HEK293 (cell line): ENCODE results near the gene CFAP43.

ENCODE experiments used
- BCL6B ChIP-seq: fragments of 450-650 bp; formaldehyde crosslinking; IDR thresholded peaks from 2 replicates; pipeline ENCODE4 v1.5.1; 2017; ENCODE audit warnings: missing biosample characterization, missing genetic modification characterization
- EGR2 ChIP-seq: fragments of 450-650 bp; formaldehyde crosslinking; IDR thresholded peaks from 2 replicates; pipeline ENCODE4 v1.5.1; 2016; ENCODE audit warnings: low read depth, missing biosample characterization, missing genetic modification characterization
- ELK4 ChIP-seq: IDR thresholded peaks from 2 replicates; pipeline ENCODE4 v1.6.1; 2011; ENCODE audit warnings: mild to moderate bottlenecking, low read depth, low read length, borderline replicate concordance
- FEZF1 ChIP-seq: fragments of 450-650 bp; formaldehyde crosslinking; IDR thresholded peaks from 2 replicates; pipeline ENCODE4 v1.5.1; 2016; ENCODE audit warnings: missing biosample characterization, missing genetic modification characterization
- GLI2 ChIP-seq: fragments of 450-650 bp; formaldehyde crosslinking; IDR thresholded peaks from 2 replicates; pipeline ENCODE4; 2017; ENCODE audit warnings: missing biosample characterization, missing genetic modification characterization, low read depth, borderline replicate concordance
- ZBTB10 ChIP-seq: fragments of 450-650 bp; formaldehyde crosslinking; IDR thresholded peaks from 2 replicates; pipeline ENCODE4 v1.5.1; 2016; ENCODE audit warnings: missing biosample characterization, missing genetic modification characterization
- ZBTB20 ChIP-seq: fragments of 450-650 bp; formaldehyde crosslinking; IDR thresholded peaks from 2 replicates; pipeline ENCODE4 v1.5.1; 2016; ENCODE audit warnings: missing biosample characterization, missing genetic modification characterization
- ZEB2 ChIP-seq: fragments of 450-650 bp; formaldehyde crosslinking; IDR thresholded peaks from 2 replicates; pipeline ENCODE4 v1.5.1; 2016; ENCODE audit warnings: missing biosample characterization, missing genetic modification characterization
- ZNF248 ChIP-seq: fragments of 450-650 bp; formaldehyde crosslinking; IDR thresholded peaks from 2 replicates; pipeline ENCODE4 v1.5.1; 2017; ENCODE audit warnings: missing biosample characterization, missing genetic modification characterization
- ZNF266 ChIP-seq: fragments of 450-650 bp; formaldehyde crosslinking; IDR thresholded peaks from 2 replicates; pipeline ENCODE4 v1.5.1; 2016; ENCODE audit warnings: missing biosample characterization, missing genetic modification characterization, low read depth
- ZNF280C ChIP-seq: fragments of 450-650 bp; formaldehyde crosslinking; IDR thresholded peaks from 2 replicates; pipeline ENCODE4 v1.5.1; 2016; ENCODE audit warnings: missing biosample characterization, missing genetic modification characterization
- ZNF302 ChIP-seq: fragments of 450-650 bp; formaldehyde crosslinking; IDR thresholded peaks from 2 replicates; pipeline ENCODE4 v1.5.1; 2016; ENCODE audit warnings: missing biosample characterization, missing genetic modification characterization, low read depth
- ZNF324 ChIP-seq: fragments of 450-650 bp; formaldehyde crosslinking; IDR thresholded peaks from 2 replicates; pipeline ENCODE4 v1.5.1; 2016; ENCODE audit warnings: missing biosample characterization, missing genetic modification characterization
- ZNF350 ChIP-seq: fragments of 450-650 bp; formaldehyde crosslinking; IDR thresholded peaks from 2 replicates; pipeline ENCODE4 v1.5.0; 2017; ENCODE audit warnings: missing biosample characterization, mild to moderate bottlenecking, missing genetic modification characterization
- ZNF416 ChIP-seq: fragments of 450-650 bp; formaldehyde crosslinking; IDR thresholded peaks from 2 replicates; pipeline ENCODE4 v1.5.1; 2016; ENCODE audit warnings: missing biosample characterization, missing genetic modification characterization
- ZNF423 ChIP-seq: fragments of 450-650 bp; formaldehyde crosslinking; IDR thresholded peaks from 2 replicates; pipeline ENCODE4 v1.5.1; 2016; ENCODE audit warnings: missing biosample characterization, missing genetic modification characterization
- ZNF473 ChIP-seq: fragments of 450-650 bp; formaldehyde crosslinking; IDR thresholded peaks from 2 replicates; pipeline ENCODE4 v1.5.1; 2017; ENCODE audit warnings: missing biosample characterization, missing genetic modification characterization
- ZNF518A ChIP-seq: fragments of 450-650 bp; formaldehyde crosslinking; conservative IDR thresholded peaks from 2 replicates; pipeline ENCODE4 v1.5.1; 2016; ENCODE audit warnings: low read depth, missing biosample characterization, missing genetic modification characterization
- ZNF600 ChIP-seq: fragments of 450-650 bp; formaldehyde crosslinking; IDR thresholded peaks from 2 replicates; pipeline ENCODE4 v1.5.1; 2016; ENCODE audit warnings: missing biosample characterization, missing genetic modification characterization
- ZNF639 ChIP-seq: fragments of 450-650 bp; formaldehyde crosslinking; IDR thresholded peaks from 2 replicates; pipeline ENCODE4 v1.5.1; 2016; ENCODE audit warnings: missing biosample characterization, missing genetic modification characterization
- ZNF664 ChIP-seq: fragments of 450-650 bp; formaldehyde crosslinking; IDR thresholded peaks from 2 replicates; pipeline ENCODE4 v1.5.1; 2016; ENCODE audit warnings: missing biosample characterization, missing genetic modification characterization
- ZNF791 ChIP-seq: fragments of 450-650 bp; formaldehyde crosslinking; IDR thresholded peaks from 2 replicates; pipeline ENCODE4 v1.5.1; 2016; ENCODE audit warnings: missing biosample characterization, missing genetic modification characterization
- ZNF837 ChIP-seq: fragments of 450-650 bp; formaldehyde crosslinking; IDR thresholded peaks from 2 replicates; pipeline ENCODE4 v1.5.1; 2016; ENCODE audit warnings: missing biosample characterization, missing genetic modification characterization
- ZSCAN30 ChIP-seq: fragments of 450-650 bp; IDR thresholded peaks from 2 replicates; pipeline ENCODE4 v1.5.1; 2018; ENCODE audit warnings: missing biosample characterization, mild to moderate bottlenecking, missing genetic modification characterization, moderate library complexity

CFAP43 gene

GRCh38 chr10:104122225-104123107, 109.7 kb downstream of the CFAP43 start (continued):
- TF ChIP-seq ZNF518A (peak; percentile 38; the same call in 1 of the 2 replicates), ZNF302 (no peak), EGR2 (tag by site-specific recombination) (no peak), ZNF791 (tag by site-specific recombination) (no peak), ZNF416 (no peak), ZNF600 (tag by site-specific recombination) (0 out of 2 replicates have a peak, but pooled peaks have one; percentile 10), ZEB2 (tag by site-specific recombination) (no peak; the same call in 1 of the 2 replicates), ZNF473 (tag by site-specific recombination) (no peak), ELK4 (no peak), ZNF423 (no peak), ZBTB10 (peak; percentile 81), ZNF324 (tag by site-specific recombination) (0 out of 2 replicates have a peak, but pooled peaks have one; percentile 6), ZNF266 (tag by site-specific recombination) (no peak), ZNF280C (tag by site-specific recombination) (no peak), ZBTB20 (peak; percentile 49), ZNF664 (tag by site-specific recombination) (no peak), FEZF1 (tag by site-specific recombination) (peak; percentile 65), ZNF837 (tag by site-specific recombination) (no peak), ZNF350 (no peak), ZNF248 (no peak), ZSCAN30 (tag by site-specific recombination) (peak; percentile 51; the same call in 1 of the 2 replicates), BCL6B (tag by site-specific recombination) (no peak), ZNF639 (tag by site-specific recombination) (peak; percentile 58; the same call in 1 of the 2 replicates), GLI2 (no peak)
